DOHH2 (cell line): ENCODE measurements around the gene ATP8B2.
"Not testable (repeated sequence)": the region's sequence is repeated elsewhere in the genome, so short reads cannot be mapped to it uniquely, and the experiment has no call there.

Experiments used
- H3F3A ChIP-seq: fragments of 200-600 bp; sonication (generic), shearing (Covaris generic); 2 replicates; pipeline ENCODE4 v1.6.0; 2016; ENCODE audit warnings: antibody characterized with exemption, mild to moderate bottlenecking; ENCODE audit not compliant: control insufficient read depth, insufficient read depth
- H3K27ac ChIP-seq: fragments of 200-600 bp; sonication (generic); 2 replicates; pipeline ENCODE4 v1.5.1; 2014; ENCODE audit warnings: low read depth, mild to moderate bottlenecking, low read length, moderate library complexity
- H3K27me3 ChIP-seq: fragments of 200-600 bp; sonication (generic); 2 replicates; pipeline ENCODE4 v1.6.1; 2014; ENCODE audit warnings: mild to moderate bottlenecking, low read length, mixed read lengths; ENCODE audit not compliant: control insufficient read depth
- H3K36me3 ChIP-seq: fragments of 200-600 bp; sonication (generic); 2 replicates; pipeline ENCODE4 v1.6.1; 2014; ENCODE audit warnings: mild to moderate bottlenecking, low read length, moderate library complexity, mixed read lengths; ENCODE audit not compliant: control insufficient read depth
- H3K4me1 ChIP-seq: fragments of 200-600 bp; sonication (generic); 2 replicates; pipeline ENCODE4 v1.6.1; 2014; ENCODE audit warnings: mild to moderate bottlenecking, low read length, mixed read lengths; ENCODE audit not compliant: control insufficient read depth
- H3K4me2 ChIP-seq: fragments of 200-600 bp; sonication (generic); 2 replicates; pipeline ENCODE4 v1.6.0; 2014; ENCODE audit warnings: mild to moderate bottlenecking, low read length, moderate library complexity
- H3K4me3 ChIP-seq: fragments of 200-600 bp; sonication (generic); 2 replicates; pipeline ENCODE4 v1.5.1; 2014; ENCODE audit warnings: mild to moderate bottlenecking, low read length, mixed read lengths
- H3K79me2 ChIP-seq: fragments of 200-600 bp; sonication (generic); 2 replicates; pipeline ENCODE4 v1.6.1; 2014; ENCODE audit warnings: mild to moderate bottlenecking, low read length, mixed read lengths; ENCODE audit not compliant: control insufficient read depth
- H3K9me2 ChIP-seq: fragments of 200-600 bp; sonication (generic); replicated peaks from 2 replicates; pipeline ENCODE4 v1.6.1; 2014; ENCODE audit warnings: mild to moderate bottlenecking, low read length, mixed read lengths; ENCODE audit not compliant: control insufficient read depth
- H3K9me3 ChIP-seq: fragments of 200-600 bp; sonication (generic); 2 replicates; pipeline ENCODE4 v1.6.1; 2014; ENCODE audit warnings: antibody characterized with exemption, low read length, mixed read lengths; ENCODE audit not compliant: control insufficient read depth, insufficient read depth
- H4K20me1 ChIP-seq: fragments of 200-600 bp; sonication (generic); 2 replicates; pipeline ENCODE4 v1.6.0; 2014; ENCODE audit warnings: low read depth, mild to moderate bottlenecking, antibody characterized with exemption, low read length, moderate library complexity; ENCODE audit not compliant: control insufficient read depth, insufficient read depth
- EZH2phosphoT487 ChIP-seq: fragments of 200-600 bp; sonication (generic); IDR thresholded peaks from 2 replicates; pipeline ENCODE4 v1.6.1; 2017; ENCODE audit warnings: borderline replicate concordance, mild to moderate bottlenecking, antibody characterized with exemption, low read length, moderate library complexity, mixed read lengths
- TF ChIP-seq, protein P1 (sequence below): fragments of 200-600 bp; sonication (generic); IDR thresholded peaks from one replicate; pipeline ENCODE4 v1.5.1; 2014; ENCODE audit warnings: antibody characterized with exemption, mild to moderate bottlenecking, low read depth, low read length; ENCODE audit not compliant: poor library complexity, severe bottlenecking

ATP8B2 gene

DNA sequence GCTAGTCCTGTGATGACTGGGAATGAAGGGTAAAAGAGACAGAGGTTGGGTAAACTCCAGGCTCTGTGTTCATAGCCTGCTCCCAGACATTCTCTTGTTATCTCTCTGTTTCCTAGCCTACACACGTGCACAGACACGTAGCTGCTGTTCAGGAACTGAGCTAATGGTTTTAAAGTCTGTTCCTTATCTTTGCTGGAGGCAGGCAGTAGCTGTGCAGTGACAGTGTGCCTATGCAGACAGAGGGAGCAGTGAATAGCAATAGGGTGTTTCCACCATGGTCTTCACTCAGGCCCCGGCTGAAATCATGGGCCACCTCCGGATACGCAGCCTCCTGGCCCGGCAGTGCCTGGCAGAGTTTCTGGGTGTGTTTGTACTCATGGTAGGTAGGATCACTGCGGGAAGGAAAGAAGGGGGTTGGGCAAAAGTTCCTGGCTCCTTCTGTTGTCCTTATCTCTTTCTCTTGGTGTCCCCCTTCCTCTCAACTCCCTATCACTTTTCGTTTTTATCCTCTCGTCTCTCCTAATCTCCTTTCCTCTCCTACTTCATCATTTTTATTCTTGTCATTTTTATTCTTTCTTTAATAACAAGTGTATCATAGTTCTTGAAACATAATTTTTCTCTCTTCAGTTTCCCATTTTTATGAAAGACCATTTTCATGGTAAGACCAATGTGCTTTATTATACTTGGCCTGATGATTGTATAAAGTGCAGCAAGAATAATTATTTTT is 4.3 kb upstream of the ATP8B2 start, which contains the start of gene AQP10:
Gene AQP10, plus strand, starts transcription at position 212 of the 727 bp plus-strand sequence. Its CDS starts 63 bp downstream, at position 275.
- H3K4me2 ChIP-seq: no peak within 1 kb of the TSS
- TF ChIP-seq, protein P1, sequence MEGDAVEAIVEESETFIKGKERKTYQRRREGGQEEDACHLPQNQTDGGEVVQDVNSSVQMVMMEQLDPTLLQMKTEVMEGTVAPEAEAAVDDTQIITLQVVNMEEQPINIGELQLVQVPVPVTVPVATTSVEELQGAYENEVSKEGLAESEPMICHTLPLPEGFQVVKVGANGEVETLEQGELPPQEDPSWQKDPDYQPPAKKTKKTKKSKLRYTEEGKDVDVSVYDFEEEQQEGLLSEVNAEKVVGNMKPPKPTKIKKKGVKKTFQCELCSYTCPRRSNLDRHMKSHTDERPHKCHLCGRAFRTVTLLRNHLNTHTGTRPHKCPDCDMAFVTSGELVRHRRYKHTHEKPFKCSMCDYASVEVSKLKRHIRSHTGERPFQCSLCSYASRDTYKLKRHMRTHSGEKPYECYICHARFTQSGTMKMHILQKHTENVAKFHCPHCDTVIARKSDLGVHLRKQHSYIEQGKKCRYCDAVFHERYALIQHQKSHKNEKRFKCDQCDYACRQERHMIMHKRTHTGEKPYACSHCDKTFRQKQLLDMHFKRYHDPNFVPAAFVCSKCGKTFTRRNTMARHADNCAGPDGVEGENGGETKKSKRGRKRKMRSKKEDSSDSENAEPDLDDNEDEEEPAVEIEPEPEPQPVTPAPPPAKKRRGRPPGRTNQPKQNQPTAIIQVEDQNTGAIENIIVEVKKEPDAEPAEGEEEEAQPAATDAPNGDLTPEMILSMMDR: no peak
- no peak for TF ChIP-seq EZH2phosphoT487

GRCh38 chr1:154321609-154321934 is 3.8 kb upstream of the ATP8B2 start:
- not testable (repeated sequence) for H3K4me3 ChIP-seq, H3K36me3 ChIP-seq, H3K9me2 ChIP-seq, H3K79me2 ChIP-seq, H3K4me2 ChIP-seq, H4K20me1 ChIP-seq, H3F3A ChIP-seq, H3K27ac ChIP-seq, H3K9me3 ChIP-seq
- Histone ChIP-seq H3K27me3 (peaks cover 46% of the 10 kb centered on the region), H3K4me1 (peaks cover 17% of the 10 kb centered on the region)

More for the DNA sequence above, 4.3 kb upstream of the ATP8B2 start, which contains the start of gene AQP10:
- Histone ChIP-seq H3K27me3 (peaks cover 42% of the 10 kb centered on the region), H3K27ac (no peak within 1 kb of the TSS), H3K9me2 (no peaks in the 10 kb centered on the region), H3K4me3 (no peak within 1 kb of the TSS), H3K79me2 (no peaks in the 10 kb centered on the region), H3K36me3 (no peaks in the 10 kb centered on the region), H3F3A (no peaks in the 10 kb centered on the region), H3K9me3 (peaks cover 7% of the 10 kb centered on the region; the same call in 1 of the 2 replicates), H3K4me1 (peaks cover 11% of the 10 kb centered on the region), H4K20me1 (no peaks in the 10 kb centered on the region)

GRCh38 chr1:154323493-154323892 is 1.8 kb upstream of the ATP8B2 start:
- H3F3A ChIP-seq: no peaks in the 10 kb centered on the region
- H3K27ac ChIP-seq: no peak overlapping the region
- TF ChIP-seq, protein P1: no peak
- no peak for TF ChIP-seq EZH2phosphoT487
- H3K4me1 ChIP-seq: peaks cover 35% of the 10 kb centered on the region
- H3K9me3 ChIP-seq: no peaks in the 10 kb centered on the region
- no peak overlapping the region for H3K4me3 ChIP-seq
- H3K9me2 ChIP-seq: no peaks in the 10 kb centered on the region
- peaks cover 5% of the 10 kb centered on the region; the same call in 1 of the 2 replicates for H4K20me1 ChIP-seq
- H3K27me3 ChIP-seq: peaks cover 60% of the 10 kb centered on the region
- H3K79me2 ChIP-seq: no peaks in the 10 kb centered on the region
- no peak overlapping the region for H3K4me2 ChIP-seq
- no peaks in the 10 kb centered on the region for H3K36me3 ChIP-seq

DNA sequence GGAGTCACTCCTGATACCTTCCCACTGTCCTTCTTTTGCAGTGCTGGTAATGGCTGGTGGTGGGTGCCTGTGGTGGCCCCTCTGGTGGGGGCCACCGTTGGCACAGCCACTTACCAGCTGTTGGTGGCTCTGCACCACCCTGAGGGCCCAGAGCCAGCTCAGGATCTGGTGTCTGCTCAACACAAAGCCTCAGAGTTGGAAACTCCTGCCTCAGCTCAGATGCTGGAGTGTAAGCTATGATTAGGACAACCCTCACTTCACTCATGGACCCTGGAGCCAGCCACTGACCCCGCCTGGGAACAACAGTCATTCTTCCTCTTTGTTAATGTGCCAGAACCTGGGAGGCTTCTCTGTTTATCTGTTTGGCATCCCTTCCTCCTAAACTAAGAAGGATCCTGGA is 1.1 kb upstream of the ATP8B2 start:
- Histone ChIP-seq H3K36me3 (no peaks in the 10 kb centered on the region), H3F3A (no peaks in the 10 kb centered on the region), H3K9me2 (no peaks in the 10 kb centered on the region), H3K4me2 (peak overlapping the region; percentile 96), H4K20me1 (peaks cover 5% of the 10 kb centered on the region; the same call in 1 of the 2 replicates), H3K79me2 (no peaks in the 10 kb centered on the region), H3K4me1 (peaks cover 35% of the 10 kb centered on the region), H3K27me3 (peaks cover 67% of the 10 kb centered on the region), H3K9me3 (no peaks in the 10 kb centered on the region), H3K4me3 (peak overlapping the region; percentile 83; the same call in 1 of the 2 replicates), H3K27ac (no peak overlapping the region)
- TF ChIP-seq, protein P1: no peak
- TF ChIP-seq EZH2phosphoT487: no peak
